Breast epithelium (tissue), 3 donors: ENCODE data around the gene CCDC27.

ENCODE experiments used
- CTCF ChIP-seq, 3 donors: fragments of 450-650 bp; IDR thresholded peaks; one replicate each; pipeline ENCODE4 v1.5.1; 2016 to 2017; ENCODE audit warnings: antibody characterized with exemption in 3 of 3, mild to moderate bottlenecking in 3 of 3, moderate library complexity in 3 of 3
- POLR2AphosphoS5 ChIP-seq, 3 donors: sonication (generic); formaldehyde crosslinking; IDR thresholded peaks; one replicate each; pipeline ENCODE4 v1.6.1; 2017; ENCODE audit warnings: antibody characterized with exemption in 3 of 3

- TF ChIP-seq CTCF (IDR thresholded peaks at IDR 0.05) (no peak), POLR2AphosphoS5 (IDR thresholded peaks at IDR 0.05) (no peak)
These were observed 19.9 kb downstream of the CCDC27 start for GRCh38 chr1:3772027-3772714.
